ENCODE results near the gene CYLD. TPM values are rescaled to one million over a fixed set of nuclear protein-coding genes. Genes with fewer than 3 reads are reported as not detected.

Gene CYLD
- total RNA-seq, 1 experiment from 2014 or later: 12.5 TPM

GRCh38 chr16:50821586-50821985, 79.7 kb downstream of the CYLD start:
- Histone ChIP-seq H3K4ac (ENCODE audit: low read depth, low read length) (no peak overlapping the region), H3K23me2 (ENCODE audit: insufficient read length, low read depth, low read length, poor library complexity, severe bottlenecking) (no peaks in the 10 kb centered on the region), H4K20me1 (ENCODE audit: control insufficient read depth, insufficient read depth, insufficient read length) (no peaks in the 10 kb centered on the region), H3K14ac (ENCODE audit: insufficient read depth, low read length) (no peak overlapping the region), H4K5ac (ENCODE audit: insufficient read length, low read depth, low read length) (no peak overlapping the region), H3K27ac (ENCODE audit: insufficient read length, low read depth, low read length) (no peak overlapping the region), H3K79me2 (ENCODE audit: insufficient read depth, low read length) (no peaks in the 10 kb centered on the region), H3K23ac (ENCODE audit: insufficient read length, low read depth, low read length) (no peak overlapping the region), H3K27me3 (ENCODE audit: insufficient read depth, low read length) (no peaks in the 10 kb centered on the region), H3K9ac (ENCODE audit: extremely low read depth, insufficient read length, low read length) (no peak overlapping the region), H3K79me1 (ENCODE audit: insufficient read depth, low read depth, low read length, poor library complexity, severe bottlenecking) (no peaks in the 10 kb centered on the region), H3K18ac (ENCODE audit: insufficient read length, low read depth, low read length) (no peak overlapping the region), H2AK5ac (ENCODE audit: insufficient read length, low read length) (no peak overlapping the region), H4K8ac (replicated peaks; ENCODE audit: insufficient read length, low read depth, low read length) (no peak overlapping the region), H2AFZ (ENCODE audit: low read length) (no peak overlapping the region), H3K56ac (ENCODE audit: insufficient read length, low read depth, low read length) (no peak overlapping the region), H3K4me2 (ENCODE audit: insufficient read depth, insufficient read length, low read length) (no peak overlapping the region), H4K91ac (ENCODE audit: insufficient read length, low read depth, low read length) (no peak overlapping the region), H2BK20ac (ENCODE audit: low read depth, low read length, poor library complexity, severe bottlenecking) (no peak overlapping the region), H2BK12ac (ENCODE audit: insufficient read length, low read depth, low read length) (no peak overlapping the region), H3T11ph (ENCODE audit: low read length) (no peak overlapping the region), H2BK15ac (ENCODE audit: low read depth, low read length) (no peak overlapping the region), H3K4me1 (ENCODE audit: insufficient read depth, low read length) (no peaks in the 10 kb centered on the region), H2BK120ac (ENCODE audit: low read depth, low read length, poor library complexity, severe bottlenecking) (no peak overlapping the region), H3K9me3 (ENCODE audit: control insufficient read depth, low read depth, low read length) (no peaks in the 10 kb centered on the region), H2BK5ac (ENCODE audit: insufficient read length, low read length) (no peak overlapping the region)
- no peaks in the 10 kb centered on the region for H3K36me3 Mint-ChIP-seq (ENCODE audit: insufficient read depth in 1 of 3, low read depth in 3 of 3)
- DNase-seq: no peak
- peaks cover 2% of the 10 kb centered on the region; the same call in 1 of the 2 replicates for H3K27me3 Mint-ChIP-seq (ENCODE audit: low read depth)
- peaks cover 2 to 4% of the 10 kb centered on the region in 2 experiments; a peak in 1 of 4 replicates for H3K4me1 Mint-ChIP-seq
- H3K9me3 Mint-ChIP-seq: no peaks in the 10 kb centered on the region
- no peak overlapping the region for H3K4me3 Mint-ChIP-seq
- H3K27ac Mint-ChIP-seq: no peak overlapping the region
- peak; percentile 51 for TF ChIP-seq CTCF (conservative IDR thresholded peaks at IDR 0.05)
- WGBS (ENCODE audit: extremely low coverage, insufficient read length, low lambda C conversion rate): no CpG with 5 or more reads among the region's 6 CpGs

Measured in H9 (cell line).